WTC11 (cell line): Measurements from ENCODE around the gene ZFPL1. TPM values are rescaled to one million over a fixed set of nuclear protein-coding genes. Genes with fewer than 3 reads are reported as not detected.
A peak's percentile ranks its signal among the peaks of the same experiment; 100 is the strongest.

Source experiments
- ATAC-seq: fragments of 200-7000 bp; cut with Tn5 transposase; 2 replicates; pipeline ENCODE4 v1.10.0; 2021; ENCODE audit warnings: mild to moderate bottlenecking, moderate library complexity
- CTCF ChIA-PET: fragments of 300-600 bp; sonication (Branson Sonifier 250); formaldehyde crosslinking; loops from one replicate; lab custom pipeline; 2021; ENCODE audit warnings: antibody characterized with exemption; lab: Charles Lee
- POLR2A ChIA-PET: fragments of 350-600 bp; sonication (Branson Sonifier 250); formaldehyde crosslinking; loops from one replicate; lab custom pipeline; 2021; ENCODE audit warnings: antibody characterized with exemption; lab: Charles Lee
- DNase-seq: peaks from one replicate; pipeline ENCODE4 v3.0.0; 2021; ENCODE audit warnings: low spot score
- H3K27ac Mint-ChIP-seq: 2 replicates; pipeline ENCODE4 v1.8.0; 2021; ENCODE audit warnings: mixed read lengths
- H3K27me3 Mint-ChIP-seq: 2 replicates; pipeline ENCODE4 v1.8.0; 2021; ENCODE audit warnings: low read depth, mild to moderate bottlenecking, moderate library complexity, mixed read lengths
- H3K36me3 Mint-ChIP-seq: 2 replicates; pipeline ENCODE4 v1.8.0; 2021; ENCODE audit warnings: mixed read lengths
- H3K4me1 Mint-ChIP-seq: 2 replicates; pipeline ENCODE4 v1.8.0; 2022; ENCODE audit warnings: mixed read lengths
- H3K4me3 Mint-ChIP-seq: 2 replicates; pipeline ENCODE4 v1.8.0; 2021; ENCODE audit warnings: mild to moderate bottlenecking, moderate library complexity, mixed read lengths
- H3K9me3 Mint-ChIP-seq: 2 replicates; pipeline ENCODE4 v1.8.0; 2021; ENCODE audit warnings: mixed read lengths
- CBFB ChIP-seq: sonication (generic); formaldehyde crosslinking; IDR thresholded peaks from 2 replicates; pipeline ENCODE4 v1.8.1; 2022; ENCODE audit warnings: mild to moderate bottlenecking, low read depth, missing genetic modification reagents
- CREB1 ChIP-seq: sonication (generic); formaldehyde crosslinking; IDR thresholded peaks from 2 replicates; pipeline ENCODE4 v1.8.0; 2023; ENCODE audit warnings: mild to moderate bottlenecking, missing genetic modification reagents
- EMX1 ChIP-seq: fragments of 250-450 bp; sonication (Bioruptor Pico); IDR thresholded peaks from 2 replicates; pipeline ENCODE4 v1.8.0; 2021; ENCODE audit warnings: mild to moderate bottlenecking
- ESRRA ChIP-seq: sonication (generic); formaldehyde crosslinking; IDR thresholded peaks from 2 replicates; pipeline ENCODE4 v1.8.1; 2022; ENCODE audit warnings: mild to moderate bottlenecking, missing genetic modification reagents, borderline replicate concordance
- ETV6 ChIP-seq: sonication (generic); formaldehyde crosslinking; IDR thresholded peaks from 2 replicates; pipeline ENCODE4 v1.8.1; 2022; ENCODE audit warnings: mild to moderate bottlenecking, missing genetic modification reagents
- FOXK1 ChIP-seq: sonication (generic); formaldehyde crosslinking; IDR thresholded peaks from 2 replicates; pipeline ENCODE4 v1.8.0; 2022; ENCODE audit warnings: mild to moderate bottlenecking, moderate library complexity, missing genetic modification reagents
- JAZF1 ChIP-seq: fragments of 250-450 bp; sonication (Bioruptor Pico); IDR thresholded peaks from 2 replicates; pipeline ENCODE4 v1.9.0; 2021; ENCODE audit warnings: moderate library complexity, mild to moderate bottlenecking, inconsistent platforms
- PRRX2 ChIP-seq: fragments of 250-450 bp; sonication (Bioruptor Pico); IDR thresholded peaks from 2 replicates; pipeline ENCODE4 v1.8.0; 2021; ENCODE audit warnings: mild to moderate bottlenecking
- SP1 ChIP-seq: sonication (generic); formaldehyde crosslinking; conservative IDR thresholded peaks from 2 replicates; pipeline ENCODE4 v1.8.1; 2022; ENCODE audit warnings: missing genetic modification reagents
- TP53 ChIP-seq: sonication (generic); formaldehyde crosslinking; IDR thresholded peaks from 2 replicates; pipeline ENCODE4 v1.8.1; 2023; ENCODE audit warnings: mild to moderate bottlenecking, missing genetic modification reagents
- ZNF263 ChIP-seq: sonication (generic); formaldehyde crosslinking; IDR thresholded peaks from 2 replicates; pipeline ENCODE4 v1.8.1; 2022; ENCODE audit warnings: low read depth, mild to moderate bottlenecking, moderate library complexity, missing genetic modification reagents
- ZNF396 ChIP-seq: fragments of 250-450 bp; sonication (Bioruptor Pico); IDR thresholded peaks from 2 replicates; pipeline ENCODE4 v1.8.0; 2021; ENCODE audit warnings: mild to moderate bottlenecking, moderate library complexity, borderline replicate concordance
- total RNA-seq: library from RNA; stranded (reverse); gene quantifications from 3 replicates; pipeline ENCODE4 v1.2.3, GENCODE V29; 2021
- TF ChIP-seq, protein P1 (sequence below): sonication (generic); formaldehyde crosslinking; IDR thresholded peaks from 2 replicates; pipeline ENCODE4 v1.8.1; 2022; ENCODE audit warnings: low read depth, mild to moderate bottlenecking, moderate library complexity, missing genetic modification reagents, borderline replicate concordance
- TF ChIP-seq, protein P2 (sequence below): sonication (generic); formaldehyde crosslinking; IDR thresholded peaks from 2 replicates; pipeline ENCODE4 v1.8.0; 2022; ENCODE audit warnings: missing genetic modification reagents
- TF ChIP-seq, protein P3 (sequence below): fragments of 250-450 bp; sonication (Bioruptor Pico); IDR thresholded peaks from 2 replicates; pipeline ENCODE4 v1.8.0; 2021; ENCODE audit warnings: mild to moderate bottlenecking
- TF ChIP-seq, protein P4 (sequence below): fragments of 200-600 bp; IDR thresholded peaks from 2 replicates; pipeline ENCODE4 v1.8.0; 2022; ENCODE audit warnings: antibody characterized with exemption
- TF ChIP-seq, protein P5 (sequence below): fragments of 250-450 bp; sonication (Bioruptor Pico); IDR thresholded peaks from 2 replicates; pipeline ENCODE4 v2.1.2; 2022; ENCODE audit warnings: mild to moderate bottlenecking, moderate library complexity
- TF ChIP-seq, protein P6 (sequence below): sonication (generic); formaldehyde crosslinking; IDR thresholded peaks from 2 replicates; pipeline ENCODE4 v1.8.1; 2023; ENCODE audit warnings: mild to moderate bottlenecking, missing genetic modification reagents, moderate library complexity
- TF ChIP-seq, protein P7 (sequence below): fragments of 250-450 bp; sonication (Bioruptor Pico); IDR thresholded peaks from 2 replicates; pipeline ENCODE4 v1.9.0; 2021; ENCODE audit warnings: mild to moderate bottlenecking

ZFPL1 gene
- total RNA-seq, 1 experiment from 2014 or later, result 33.8 TPM

DNA sequence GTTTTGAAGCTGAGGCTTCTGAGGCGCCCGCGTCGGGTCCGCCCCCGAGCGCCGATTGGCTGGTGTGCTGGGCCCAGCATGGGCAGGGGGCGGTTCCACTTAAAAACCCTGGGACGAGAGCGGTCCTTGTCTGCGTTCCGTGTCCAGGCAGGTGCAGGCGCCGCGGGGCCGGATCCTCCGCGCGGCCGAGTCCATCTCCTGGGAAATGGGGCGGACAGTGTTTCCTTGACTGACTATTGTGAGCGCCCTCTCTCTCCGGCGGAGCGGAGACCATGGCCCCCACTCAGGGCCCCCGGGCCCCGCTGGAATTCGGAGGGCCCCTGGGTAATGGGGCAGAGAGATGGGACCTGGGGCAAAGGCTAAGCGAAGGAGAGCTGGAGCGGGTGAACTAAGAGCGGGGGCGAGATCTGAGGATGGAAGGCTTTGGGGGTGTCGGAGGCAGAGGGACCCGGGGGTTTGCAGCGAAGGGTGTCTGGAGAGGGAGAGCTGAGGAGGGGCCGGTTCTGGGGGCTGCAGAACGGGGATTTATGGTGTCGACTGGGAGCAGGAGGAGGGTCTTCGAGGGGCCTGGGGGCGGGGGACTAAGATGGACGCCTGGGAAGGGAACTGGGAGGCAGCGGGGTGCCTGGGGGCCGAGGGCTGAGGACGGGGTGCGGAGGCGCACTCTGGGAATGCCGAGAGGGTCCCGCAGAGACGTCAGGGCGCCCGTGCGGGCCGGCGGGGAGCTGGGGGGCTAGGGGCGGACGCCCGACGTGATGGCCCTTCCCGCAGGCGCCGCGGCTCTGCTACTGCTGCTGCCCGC, 27.9 kb downstream of the ZFPL1 start, which contains the start of gene TM7SF2 (continued):
- TF ChIP-seq, protein P1, sequence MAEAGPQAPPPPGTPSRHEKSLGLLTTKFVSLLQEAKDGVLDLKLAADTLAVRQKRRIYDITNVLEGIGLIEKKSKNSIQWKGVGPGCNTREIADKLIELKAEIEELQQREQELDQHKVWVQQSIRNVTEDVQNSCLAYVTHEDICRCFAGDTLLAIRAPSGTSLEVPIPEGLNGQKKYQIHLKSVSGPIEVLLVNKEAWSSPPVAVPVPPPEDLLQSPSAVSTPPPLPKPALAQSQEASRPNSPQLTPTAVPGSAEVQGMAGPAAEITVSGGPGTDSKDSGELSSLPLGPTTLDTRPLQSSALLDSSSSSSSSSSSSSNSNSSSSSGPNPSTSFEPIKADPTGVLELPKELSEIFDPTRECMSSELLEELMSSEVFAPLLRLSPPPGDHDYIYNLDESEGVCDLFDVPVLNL (CRISPR knock-in tag), result no peak
- TF ChIP-seq, protein P2, sequence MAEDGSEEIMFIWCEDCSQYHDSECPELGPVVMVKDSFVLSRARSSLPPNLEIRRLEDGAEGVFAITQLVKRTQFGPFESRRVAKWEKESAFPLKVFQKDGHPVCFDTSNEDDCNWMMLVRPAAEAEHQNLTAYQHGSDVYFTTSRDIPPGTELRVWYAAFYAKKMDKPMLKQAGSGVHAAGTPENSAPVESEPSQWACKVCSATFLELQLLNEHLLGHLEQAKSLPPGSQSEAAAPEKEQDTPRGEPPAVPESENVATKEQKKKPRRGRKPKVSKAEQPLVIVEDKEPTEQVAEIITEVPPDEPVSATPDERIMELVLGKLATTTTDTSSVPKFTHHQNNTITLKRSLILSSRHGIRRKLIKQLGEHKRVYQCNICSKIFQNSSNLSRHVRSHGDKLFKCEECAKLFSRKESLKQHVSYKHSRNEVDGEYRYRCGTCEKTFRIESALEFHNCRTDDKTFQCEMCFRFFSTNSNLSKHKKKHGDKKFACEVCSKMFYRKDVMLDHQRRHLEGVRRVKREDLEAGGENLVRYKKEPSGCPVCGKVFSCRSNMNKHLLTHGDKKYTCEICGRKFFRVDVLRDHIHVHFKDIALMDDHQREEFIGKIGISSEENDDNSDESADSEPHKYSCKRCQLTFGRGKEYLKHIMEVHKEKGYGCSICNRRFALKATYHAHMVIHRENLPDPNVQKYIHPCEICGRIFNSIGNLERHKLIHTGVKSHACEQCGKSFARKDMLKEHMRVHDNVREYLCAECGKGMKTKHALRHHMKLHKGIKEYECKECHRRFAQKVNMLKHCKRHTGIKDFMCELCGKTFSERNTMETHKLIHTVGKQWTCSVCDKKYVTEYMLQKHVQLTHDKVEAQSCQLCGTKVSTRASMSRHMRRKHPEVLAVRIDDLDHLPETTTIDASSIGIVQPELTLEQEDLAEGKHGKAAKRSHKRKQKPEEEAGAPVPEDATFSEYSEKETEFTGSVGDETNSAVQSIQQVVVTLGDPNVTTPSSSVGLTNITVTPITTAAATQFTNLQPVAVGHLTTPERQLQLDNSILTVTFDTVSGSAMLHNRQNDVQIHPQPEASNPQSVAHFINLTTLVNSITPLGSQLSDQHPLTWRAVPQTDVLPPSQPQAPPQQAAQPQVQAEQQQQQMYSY, result peak; percentile 52; the same call in 1 of the 2 replicates
- TF ChIP-seq, all 79 proteins: peak for 23

DNA sequence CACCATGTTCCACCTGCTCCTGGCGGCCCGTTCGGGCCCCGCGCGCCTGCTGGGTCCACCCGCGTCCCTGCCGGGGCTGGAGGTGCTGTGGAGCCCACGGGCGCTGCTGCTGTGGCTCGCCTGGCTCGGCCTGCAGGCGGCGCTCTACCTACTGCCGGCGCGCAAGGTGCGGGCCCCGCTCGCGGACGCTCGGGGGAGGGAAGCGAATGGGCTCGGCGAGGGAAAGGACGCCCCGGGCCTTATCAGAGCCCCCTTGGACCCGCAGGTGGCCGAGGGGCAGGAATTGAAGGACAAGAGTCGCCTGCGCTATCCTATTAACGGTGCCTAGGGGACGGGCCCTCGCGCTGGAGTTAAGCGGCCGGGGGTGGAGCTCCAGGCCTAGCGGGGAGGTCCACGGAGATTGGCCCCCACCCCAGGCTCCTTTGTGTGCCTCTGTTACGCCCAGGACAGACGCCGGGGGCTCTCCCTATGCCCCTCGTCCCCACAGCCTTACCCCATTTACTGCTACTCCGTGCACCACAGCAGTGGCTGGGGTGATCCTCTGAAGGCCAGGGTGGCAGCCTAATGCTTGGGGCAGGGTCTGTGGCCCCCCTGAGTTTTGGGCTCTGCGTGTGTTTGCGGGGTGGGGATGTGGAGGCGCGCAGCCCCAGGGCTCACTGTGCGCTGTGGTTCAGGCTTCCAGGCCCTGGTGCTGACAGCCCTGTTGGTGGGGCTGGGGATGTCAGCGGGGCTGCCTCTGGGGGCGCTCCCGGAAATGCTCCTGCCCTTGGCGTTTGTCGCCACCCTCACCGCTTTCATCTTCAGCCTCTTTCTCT, 28.7 kb downstream of the ZFPL1 start:
- DNase-seq, result peak; percentile 69
- POLR2A ChIA-PET, result interaction anchor here (0.6 to 2.2 kb wide), 6 partner anchors 9 to 1720 kb away, joined by 3 to 19 read pairs (median 7); partner anchors contain the start of genes CAPN1, FAU, MRPL49 and VPS51
- H3K9me3 Mint-ChIP-seq, result no peaks in the 10 kb centered on the region
- ATAC-seq, result peak; percentile 20
- peaks cover 17% of the 10 kb centered on the region for H3K4me1 Mint-ChIP-seq
- H3K27ac Mint-ChIP-seq, result peak overlapping the region; percentile 52; the same call in 1 of the 2 replicates
- CTCF ChIA-PET, result interaction anchor here (0.6 to 4.8 kb wide), 25 partner anchors 8 to 309 kb away, joined by 3 to 104 read pairs (median 5); partner anchors contain the start of genes ARL2, BATF2, CAPN1 and FAU
- peak overlapping the region; percentile 91 for H3K4me3 Mint-ChIP-seq
- H3K27me3 Mint-ChIP-seq, result no peaks in the 10 kb centered on the region
- H3K36me3 Mint-ChIP-seq, result no peaks in the 10 kb centered on the region; the same call in 1 of the 2 replicates
- peak; percentile 84 for TF ChIP-seq EMX1 (CRISPR knock-in tag)
- TF ChIP-seq, protein P3, sequence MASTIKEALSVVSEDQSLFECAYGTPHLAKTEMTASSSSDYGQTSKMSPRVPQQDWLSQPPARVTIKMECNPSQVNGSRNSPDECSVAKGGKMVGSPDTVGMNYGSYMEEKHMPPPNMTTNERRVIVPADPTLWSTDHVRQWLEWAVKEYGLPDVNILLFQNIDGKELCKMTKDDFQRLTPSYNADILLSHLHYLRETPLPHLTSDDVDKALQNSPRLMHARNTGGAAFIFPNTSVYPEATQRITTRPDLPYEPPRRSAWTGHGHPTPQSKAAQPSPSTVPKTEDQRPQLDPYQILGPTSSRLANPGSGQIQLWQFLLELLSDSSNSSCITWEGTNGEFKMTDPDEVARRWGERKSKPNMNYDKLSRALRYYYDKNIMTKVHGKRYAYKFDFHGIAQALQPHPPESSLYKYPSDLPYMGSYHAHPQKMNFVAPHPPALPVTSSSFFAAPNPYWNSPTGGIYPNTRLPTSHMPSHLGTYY (CRISPR knock-in tag), result peak; percentile 30; the same call in 1 of the 2 replicates
- TF ChIP-seq FOXK1 (CRISPR knock-in tag), result 0 out of 2 replicates have a peak, but pooled peaks have one; percentile 27
- TF ChIP-seq, protein P4, sequence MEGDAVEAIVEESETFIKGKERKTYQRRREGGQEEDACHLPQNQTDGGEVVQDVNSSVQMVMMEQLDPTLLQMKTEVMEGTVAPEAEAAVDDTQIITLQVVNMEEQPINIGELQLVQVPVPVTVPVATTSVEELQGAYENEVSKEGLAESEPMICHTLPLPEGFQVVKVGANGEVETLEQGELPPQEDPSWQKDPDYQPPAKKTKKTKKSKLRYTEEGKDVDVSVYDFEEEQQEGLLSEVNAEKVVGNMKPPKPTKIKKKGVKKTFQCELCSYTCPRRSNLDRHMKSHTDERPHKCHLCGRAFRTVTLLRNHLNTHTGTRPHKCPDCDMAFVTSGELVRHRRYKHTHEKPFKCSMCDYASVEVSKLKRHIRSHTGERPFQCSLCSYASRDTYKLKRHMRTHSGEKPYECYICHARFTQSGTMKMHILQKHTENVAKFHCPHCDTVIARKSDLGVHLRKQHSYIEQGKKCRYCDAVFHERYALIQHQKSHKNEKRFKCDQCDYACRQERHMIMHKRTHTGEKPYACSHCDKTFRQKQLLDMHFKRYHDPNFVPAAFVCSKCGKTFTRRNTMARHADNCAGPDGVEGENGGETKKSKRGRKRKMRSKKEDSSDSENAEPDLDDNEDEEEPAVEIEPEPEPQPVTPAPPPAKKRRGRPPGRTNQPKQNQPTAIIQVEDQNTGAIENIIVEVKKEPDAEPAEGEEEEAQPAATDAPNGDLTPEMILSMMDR, result peak; percentile 85
- peak; percentile 42 for TF ChIP-seq SP1 (CRISPR knock-in tag)
- TF ChIP-seq, protein P5, sequence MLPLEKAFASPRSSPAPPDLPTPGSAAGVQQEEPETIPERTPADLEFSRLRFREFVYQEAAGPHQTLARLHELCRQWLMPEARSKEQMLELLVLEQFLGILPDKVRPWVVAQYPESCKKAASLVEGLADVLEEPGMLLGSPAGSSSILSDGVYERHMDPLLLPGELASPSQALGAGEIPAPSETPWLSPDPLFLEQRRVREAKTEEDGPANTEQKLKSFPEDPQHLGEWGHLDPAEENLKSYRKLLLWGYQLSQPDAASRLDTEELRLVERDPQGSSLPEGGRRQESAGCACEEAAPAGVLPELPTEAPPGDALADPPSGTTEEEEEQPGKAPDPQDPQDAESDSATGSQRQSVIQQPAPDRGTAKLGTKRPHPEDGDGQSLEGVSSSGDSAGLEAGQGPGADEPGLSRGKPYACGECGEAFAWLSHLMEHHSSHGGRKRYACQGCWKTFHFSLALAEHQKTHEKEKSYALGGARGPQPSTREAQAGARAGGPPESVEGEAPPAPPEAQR (CRISPR knock-in tag), result 0 out of 2 replicates have a peak, but pooled peaks have one; percentile 18
- TF ChIP-seq ZNF396 (CRISPR knock-in tag), result no peak
- TF ChIP-seq ETV6 (CRISPR knock-in tag), result no peak
- TF ChIP-seq, protein P6, sequence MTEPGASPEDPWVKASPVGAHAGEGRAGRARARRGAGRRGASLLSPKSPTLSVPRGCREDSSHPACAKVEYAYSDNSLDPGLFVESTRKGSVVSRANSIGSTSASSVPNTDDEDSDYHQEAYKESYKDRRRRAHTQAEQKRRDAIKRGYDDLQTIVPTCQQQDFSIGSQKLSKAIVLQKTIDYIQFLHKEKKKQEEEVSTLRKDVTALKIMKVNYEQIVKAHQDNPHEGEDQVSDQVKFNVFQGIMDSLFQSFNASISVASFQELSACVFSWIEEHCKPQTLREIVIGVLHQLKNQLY (CRISPR knock-in tag), result 0 out of 2 replicates have a peak, but pooled peaks have one; percentile 18
- TF ChIP-seq PRRX2 (CRISPR knock-in tag), result peak; percentile 38; the same call in 1 of the 2 replicates
- no peak for TF ChIP-seq CBFB (CRISPR knock-in tag)
- TF ChIP-seq JAZF1 (CRISPR knock-in tag), result no peak
- TF ChIP-seq CREB1, result 0 out of 2 replicates have a peak, but pooled peaks have one; percentile 22
- 0 out of 2 replicates have a peak, but pooled peaks have one; percentile 1 for TF ChIP-seq ESRRA
- no peak for TF ChIP-seq ZNF263 (CRISPR knock-in tag)
- TF ChIP-seq, protein P7, sequence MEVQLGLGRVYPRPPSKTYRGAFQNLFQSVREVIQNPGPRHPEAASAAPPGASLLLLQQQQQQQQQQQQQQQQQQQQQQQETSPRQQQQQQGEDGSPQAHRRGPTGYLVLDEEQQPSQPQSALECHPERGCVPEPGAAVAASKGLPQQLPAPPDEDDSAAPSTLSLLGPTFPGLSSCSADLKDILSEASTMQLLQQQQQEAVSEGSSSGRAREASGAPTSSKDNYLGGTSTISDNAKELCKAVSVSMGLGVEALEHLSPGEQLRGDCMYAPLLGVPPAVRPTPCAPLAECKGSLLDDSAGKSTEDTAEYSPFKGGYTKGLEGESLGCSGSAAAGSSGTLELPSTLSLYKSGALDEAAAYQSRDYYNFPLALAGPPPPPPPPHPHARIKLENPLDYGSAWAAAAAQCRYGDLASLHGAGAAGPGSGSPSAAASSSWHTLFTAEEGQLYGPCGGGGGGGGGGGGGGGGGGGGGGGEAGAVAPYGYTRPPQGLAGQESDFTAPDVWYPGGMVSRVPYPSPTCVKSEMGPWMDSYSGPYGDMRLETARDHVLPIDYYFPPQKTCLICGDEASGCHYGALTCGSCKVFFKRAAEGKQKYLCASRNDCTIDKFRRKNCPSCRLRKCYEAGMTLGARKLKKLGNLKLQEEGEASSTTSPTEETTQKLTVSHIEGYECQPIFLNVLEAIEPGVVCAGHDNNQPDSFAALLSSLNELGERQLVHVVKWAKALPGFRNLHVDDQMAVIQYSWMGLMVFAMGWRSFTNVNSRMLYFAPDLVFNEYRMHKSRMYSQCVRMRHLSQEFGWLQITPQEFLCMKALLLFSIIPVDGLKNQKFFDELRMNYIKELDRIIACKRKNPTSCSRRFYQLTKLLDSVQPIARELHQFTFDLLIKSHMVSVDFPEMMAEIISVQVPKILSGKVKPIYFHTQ (CRISPR knock-in tag), result peak; percentile 39; the same call in 1 of the 2 replicates
- TF ChIP-seq TP53 (CRISPR knock-in tag), result no peak
